Measurements from ENCODE around the gene POLH. TPM values are rescaled to one million over a fixed set of nuclear protein-coding genes. Genes with fewer than 3 reads are reported as not detected.

POLH gene
- total and polyA plus RNA-seq, 9 of the 15 experiments (the other 6 are each of a cell fraction or from before 2014, with no cell fraction given) = 5.8 to 31.6 (median 20.6) TPM

- TF ChIP-seq ZBTB34 (CRISPR knock-in tag; IDR thresholded peaks at IDR 0.05) (no peak), ZNF24 (IDR thresholded peaks at IDR 0.05) (peak; percentile 72; the same call in 1 of the 2 replicates), PURB (CRISPR knock-in tag; IDR thresholded peaks at IDR 0.05; ENCODE audit: low read depth) (no peak), ZNF12 (CRISPR knock-in tag; IDR thresholded peaks at IDR 0.05) (no peak), ZKSCAN8 (CRISPR knock-in tag; IDR thresholded peaks at IDR 0.05) (peak; percentile 85), MLLT1 (IDR thresholded peaks at IDR 0.05) (peak; percentile 79 to 88; a peak in 3 of 4 replicates), ARID4B (CRISPR knock-in tag; IDR thresholded peaks at IDR 0.05) (no peak), ZNF184 (CRISPR knock-in tag; IDR thresholded peaks at IDR 0.05) (no peak), NFRKB (IDR thresholded peaks at IDR 0.05; ENCODE audit: low read depth) (peak; percentile 96), GATA2 (CRISPR knock-in tag; IDR thresholded peaks at IDR 0.05) (peak; percentile 99), BACH1 (tag; IDR thresholded peaks at IDR 0.05) (peak; percentile 75; the same call in 1 of the 2 replicates), GABPA (tag; conservative IDR thresholded peaks at IDR 0.05; ENCODE audit: low read depth) (no peak), PRPF4 (IDR thresholded peaks at IDR 0.05; ENCODE audit: insufficient read depth, low read depth, low read length, poor library complexity, severe bottlenecking) (no peak), C11orf30 (IDR thresholded peaks at IDR 0.05; ENCODE audit: low read depth) (no peak), ZC3H8 (IDR thresholded peaks at IDR 0.05) (0 out of 2 replicates have a peak, but pooled peaks have one; percentile 50), ILK (tag; IDR thresholded peaks at IDR 0.05; ENCODE audit: borderline replicate concordance, low read depth) (no peak), NCOA2 (IDR thresholded peaks at IDR 0.05; ENCODE audit: partially characterized antibody in 2 of 2) (no peak), TRIM25 (IDR thresholded peaks at IDR 0.05; ENCODE audit: borderline replicate concordance) (no peak), ZNF232 (CRISPR knock-in tag; IDR thresholded peaks at IDR 0.05) (no peak), RBM39 (optimal IDR thresholded peaks at IDR 0.05; ENCODE audit: low read depth, low read length) (no peak)
Observed at GRCh38 chr6:43630980-43631619, 55.1 kb downstream of the POLH start (continued).
